ENCODE results near the gene MIOS.

Gene MIOS

DNA sequence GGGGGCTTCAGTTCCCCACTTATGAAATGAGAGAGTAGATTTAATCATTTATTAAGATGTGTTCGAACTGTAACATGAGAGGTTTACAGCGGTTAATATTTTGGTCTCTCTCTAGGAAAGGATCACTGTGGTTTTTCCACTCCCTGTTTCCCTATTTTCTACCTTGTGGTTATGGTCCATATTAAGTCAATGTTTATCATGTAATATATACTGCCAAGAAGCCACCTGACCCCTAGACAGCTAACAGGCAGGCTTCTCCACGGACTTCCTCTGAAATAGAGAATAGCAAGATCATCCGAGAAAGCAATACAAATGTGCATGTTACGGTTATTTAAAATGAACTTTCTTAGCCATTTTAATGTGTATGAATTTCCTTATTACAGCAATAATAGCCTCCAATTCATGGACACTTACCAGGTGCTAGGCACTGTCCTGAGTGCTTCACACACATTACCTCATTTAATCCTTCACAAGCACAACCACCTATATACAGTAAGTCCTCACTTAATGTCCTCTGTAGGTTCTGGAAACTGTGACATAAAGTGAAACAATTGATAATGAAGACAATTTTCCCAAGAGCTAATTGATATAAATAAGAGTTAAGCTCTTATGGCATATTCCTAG, 30.2 kb upstream of the MIOS start:
- DNase-seq: no peak
- no peaks in the 10 kb centered on the region for H3K9me2 ChIP-seq (replicated peaks; ENCODE audit: insufficient read depth, low read length)
- no peaks in the 10 kb centered on the region for H3F3A ChIP-seq (ENCODE audit: insufficient read depth, low read length)
- no peaks in the 10 kb centered on the region for H4K20me1 ChIP-seq (ENCODE audit: insufficient read depth, low read length)
- H3K4me1 ChIP-seq (ENCODE audit: low read length): no peaks in the 10 kb centered on the region
- no peak overlapping the region for H3K9ac ChIP-seq (ENCODE audit: low read length)
- H3K4me3 ChIP-seq (ENCODE audit: low read length): no peak overlapping the region
- no peak overlapping the region for H3K27ac ChIP-seq (ENCODE audit: low read length)
- no peaks in the 10 kb centered on the region for H3K36me3 ChIP-seq (replicated peaks; ENCODE audit: insufficient read depth, low read length)
- TF ChIP-seq, protein P1, sequence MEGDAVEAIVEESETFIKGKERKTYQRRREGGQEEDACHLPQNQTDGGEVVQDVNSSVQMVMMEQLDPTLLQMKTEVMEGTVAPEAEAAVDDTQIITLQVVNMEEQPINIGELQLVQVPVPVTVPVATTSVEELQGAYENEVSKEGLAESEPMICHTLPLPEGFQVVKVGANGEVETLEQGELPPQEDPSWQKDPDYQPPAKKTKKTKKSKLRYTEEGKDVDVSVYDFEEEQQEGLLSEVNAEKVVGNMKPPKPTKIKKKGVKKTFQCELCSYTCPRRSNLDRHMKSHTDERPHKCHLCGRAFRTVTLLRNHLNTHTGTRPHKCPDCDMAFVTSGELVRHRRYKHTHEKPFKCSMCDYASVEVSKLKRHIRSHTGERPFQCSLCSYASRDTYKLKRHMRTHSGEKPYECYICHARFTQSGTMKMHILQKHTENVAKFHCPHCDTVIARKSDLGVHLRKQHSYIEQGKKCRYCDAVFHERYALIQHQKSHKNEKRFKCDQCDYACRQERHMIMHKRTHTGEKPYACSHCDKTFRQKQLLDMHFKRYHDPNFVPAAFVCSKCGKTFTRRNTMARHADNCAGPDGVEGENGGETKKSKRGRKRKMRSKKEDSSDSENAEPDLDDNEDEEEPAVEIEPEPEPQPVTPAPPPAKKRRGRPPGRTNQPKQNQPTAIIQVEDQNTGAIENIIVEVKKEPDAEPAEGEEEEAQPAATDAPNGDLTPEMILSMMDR (IDR thresholded peaks at IDR 0.05; ENCODE audit: low read length): no peak
- TF ChIP-seq EZH2 (optimal IDR thresholded peaks at IDR 0.05; ENCODE audit: low read depth, low read length) (no peak), EZH2phosphoT487 (IDR thresholded peaks at IDR 0.05; ENCODE audit: low read length) (no peak)
- no peak overlapping the region for H2AFZ ChIP-seq (ENCODE audit: low read length)
- H3K27me3 ChIP-seq (replicated peaks; ENCODE audit: insufficient read depth, low read length): no peaks in the 10 kb centered on the region
- no peak overlapping the region for H3K4me2 ChIP-seq (ENCODE audit: low read depth, low read length)
- no peaks in the 10 kb centered on the region for H3K79me2 ChIP-seq (ENCODE audit: low read length)
- H3K9me3 ChIP-seq (replicated peaks; ENCODE audit: insufficient read depth, low read length): no peaks in the 10 kb centered on the region

DNA sequence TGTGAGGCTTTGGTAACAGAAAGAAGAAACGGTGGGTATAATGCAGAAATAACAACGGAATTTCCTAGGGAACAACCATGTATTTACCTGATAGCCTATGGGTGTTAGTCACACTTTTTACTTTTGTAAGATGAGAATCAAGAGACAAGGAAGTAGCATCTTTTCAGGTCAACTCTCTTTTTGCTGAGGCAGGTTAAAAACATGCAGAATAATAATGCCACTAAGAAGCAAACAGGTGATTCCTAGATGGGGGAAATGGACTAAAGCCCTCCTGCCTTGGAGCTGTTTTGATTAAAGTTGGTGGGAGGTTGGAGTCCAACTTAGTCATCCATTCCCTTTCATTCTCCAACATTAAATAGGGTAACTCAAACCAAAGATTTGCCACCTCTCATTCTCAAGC, 29.0 kb upstream of the MIOS start:
- no peak for TF ChIP-seq EZH2phosphoT487 (IDR thresholded peaks at IDR 0.05; ENCODE audit: low read length)
- no peak for TF ChIP-seq EZH2 (optimal IDR thresholded peaks at IDR 0.05; ENCODE audit: low read depth, low read length)
- TF ChIP-seq, protein P1 (IDR thresholded peaks at IDR 0.05; ENCODE audit: low read length): no peak
- Histone ChIP-seq H3K4me1 (ENCODE audit: low read length) (no peaks in the 10 kb centered on the region), H2AFZ (ENCODE audit: low read length) (no peak overlapping the region), H3K27me3 (replicated peaks; ENCODE audit: insufficient read depth, low read length) (no peaks in the 10 kb centered on the region), H3F3A (ENCODE audit: insufficient read depth, low read length) (no peaks in the 10 kb centered on the region), H3K9me2 (replicated peaks; ENCODE audit: insufficient read depth, low read length) (no peaks in the 10 kb centered on the region), H3K79me2 (ENCODE audit: low read length) (no peaks in the 10 kb centered on the region), H3K36me3 (replicated peaks; ENCODE audit: insufficient read depth, low read length) (no peaks in the 10 kb centered on the region), H3K27ac (ENCODE audit: low read length) (no peak overlapping the region), H3K9ac (ENCODE audit: low read length) (no peak overlapping the region), H4K20me1 (ENCODE audit: insufficient read depth, low read length) (no peaks in the 10 kb centered on the region), H3K4me3 (ENCODE audit: low read length) (no peak overlapping the region), H3K4me2 (ENCODE audit: low read depth, low read length) (no peak overlapping the region), H3K9me3 (replicated peaks; ENCODE audit: insufficient read depth, low read length) (no peaks in the 10 kb centered on the region)
- no peak for DNase-seq

DNA sequence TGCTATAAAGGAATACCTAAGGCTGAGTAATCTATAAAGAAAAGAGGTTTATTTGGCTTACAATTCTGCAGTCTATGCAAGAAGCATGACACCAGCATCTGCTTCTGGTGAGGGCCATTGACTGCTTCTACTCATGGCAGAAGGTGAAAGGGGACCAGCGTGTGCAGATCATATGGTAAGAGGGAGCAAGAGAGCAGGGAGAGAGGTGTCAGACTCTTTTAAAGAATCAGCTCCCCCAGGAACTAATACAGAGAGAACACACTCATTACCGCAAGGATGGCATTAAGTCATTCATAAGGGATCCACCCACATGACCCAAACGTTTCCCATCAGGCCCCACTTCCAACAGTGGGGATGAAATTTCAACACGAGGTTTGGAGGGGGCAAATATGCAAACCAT, 27.5 kb upstream of the MIOS start:
- Histone ChIP-seq H3K4me3 (ENCODE audit: low read length) (no peak overlapping the region), H3K36me3 (replicated peaks; ENCODE audit: insufficient read depth, low read length) (no peaks in the 10 kb centered on the region), H3K27ac (ENCODE audit: low read length) (no peak overlapping the region), H3F3A (ENCODE audit: insufficient read depth, low read length) (no peaks in the 10 kb centered on the region), H3K9me2 (replicated peaks; ENCODE audit: insufficient read depth, low read length) (no peaks in the 10 kb centered on the region), H2AFZ (ENCODE audit: low read length) (no peak overlapping the region), H3K79me2 (ENCODE audit: low read length) (no peaks in the 10 kb centered on the region), H3K9me3 (replicated peaks; ENCODE audit: insufficient read depth, low read length) (no peaks in the 10 kb centered on the region), H3K4me1 (ENCODE audit: low read length) (no peaks in the 10 kb centered on the region), H3K4me2 (ENCODE audit: low read depth, low read length) (no peak overlapping the region), H3K9ac (ENCODE audit: low read length) (no peak overlapping the region), H4K20me1 (ENCODE audit: insufficient read depth, low read length) (no peaks in the 10 kb centered on the region), H3K27me3 (replicated peaks; ENCODE audit: insufficient read depth, low read length) (no peaks in the 10 kb centered on the region)
- DNase-seq: no peak
- no peak for TF ChIP-seq EZH2phosphoT487 (IDR thresholded peaks at IDR 0.05; ENCODE audit: low read length)
- no peak for TF ChIP-seq EZH2 (optimal IDR thresholded peaks at IDR 0.05; ENCODE audit: low read depth, low read length)
- TF ChIP-seq, protein P1 (IDR thresholded peaks at IDR 0.05; ENCODE audit: low read length): no peak

Measured in MM.1S (cell line).